HepG2 (cell line): ENCODE results near the gene P2RX7.

Experiments
- CTCF ChIP-seq: sonication (generic); formaldehyde crosslinking; IDR thresholded peaks from 2 replicates; pipeline ENCODE4 v1.5.0; 2020; ENCODE audit warnings: mild to moderate bottlenecking, missing genetic modification reagents, moderate library complexity
- EZH2 ChIP-seq: conservative IDR thresholded peaks from 2 replicates; pipeline ENCODE4 v1.6.1; 2012; ENCODE audit warnings: mild to moderate bottlenecking, low read depth, low read length, moderate library complexity
- NONO ChIP-seq, 2 experiments: fragments of 450-650 bp in 1 of 2; sonication (generic) in 1 of 2; formaldehyde crosslinking in 1 of 2; IDR thresholded peaks in 1 of 2; conservative IDR thresholded peaks in 1 of 2; 2 replicates each; pipeline versions ENCODE4 v1.6.1 to v1.8.0; 2017 to 2022; ENCODE audit warnings: mild to moderate bottlenecking in 1 of 2, missing genetic modification reagents in 1 of 2, moderate library complexity in 1 of 2
- TCF12 ChIP-seq, 2 experiments: fragments of 450-650 bp in 1 of 2; sonication (generic) in 1 of 2; formaldehyde crosslinking in 1 of 2; IDR thresholded peaks; 2 replicates each; pipeline versions ENCODE4 v1.6.1 to v1.8.0; 2017 to 2022; ENCODE audit warnings: antibody characterized with exemption in 1 of 2, mild to moderate bottlenecking in 1 of 2, missing genetic modification reagents in 1 of 2, moderate library complexity in 1 of 2
- TRIM24 ChIP-seq: sonication (generic); formaldehyde crosslinking; IDR thresholded peaks from 2 replicates; pipeline ENCODE4 v1.8.0; 2022; ENCODE audit warnings: mild to moderate bottlenecking, missing genetic modification reagents
- UBTF ChIP-seq: sonication (generic); formaldehyde crosslinking; IDR thresholded peaks from 2 replicates; pipeline ENCODE4 v1.4.0; 2020; ENCODE audit warnings: mild to moderate bottlenecking, missing genetic modification reagents
- ZNF235 ChIP-seq: sonication (generic); formaldehyde crosslinking; IDR thresholded peaks from 2 replicates; pipeline ENCODE4 v1.8.1; 2023; ENCODE audit warnings: mild to moderate bottlenecking, missing genetic modification reagents, borderline replicate concordance

GRCh38 chr12:121189131-121189530 lies 56.5 kb downstream of the P2RX7 start:
- TF ChIP-seq UBTF, result no peak
- no peak for TF ChIP-seq EZH2
- TF ChIP-seq TCF12 (IDR thresholded peaks at IDR 0.05), result no peak
- TF ChIP-seq TCF12 (CRISPR knock-in tag; IDR thresholded peaks at IDR 0.05), result no peak
- no peak for TF ChIP-seq ZNF235 (CRISPR knock-in tag)
- no peak for TF ChIP-seq TRIM24 (CRISPR knock-in tag)
- TF ChIP-seq CTCF (CRISPR knock-in tag), result no peak
- no peak for TF ChIP-seq NONO (IDR thresholded peaks at IDR 0.05)
- TF ChIP-seq NONO (CRISPR knock-in tag; conservative IDR thresholded peaks at IDR 0.05), result no peak
